Stimulated activated CD8-positive, alpha-beta memory T cell treated with anti-CD3 and anti-CD28 coated beads, Interleukin-7, amount 100 ng/mL, for 4 hours (primary cell): ENCODE data around the gene PAX1.

Experiments
- DNase-seq, 2 donors: peaks; one replicate each; pipeline ENCODE4 v3.0.0-alpha.2; 2020; ENCODE audit warnings: low read depth in 2 of 2

Gene PAX1

GRCh38 chr20:21702553-21703470 lies 2.7 kb upstream of the PAX1 start:
- no peak for DNase-seq

GRCh38 chr20:21703717-21704407 lies 1.6 kb upstream of the PAX1 start:
- DNase-seq, result no peak

GRCh38 chr20:21704408-21705385 lies 767 bp upstream of the PAX1 start:
- no peak for DNase-seq

- no peak for DNase-seq
Observed at GRCh38 chr20:21706261-21707195, 1.1 kb downstream of the PAX1 start.

- no peak for DNase-seq
Observed at GRCh38 chr20:21707267-21707666, 1.8 kb downstream of the PAX1 start.

GRCh38 chr20:21707999-21708737 lies 2.7 kb downstream of the PAX1 start:
- DNase-seq, result no peak

- DNase-seq, result no peak
Observed at GRCh38 chr20:21708738-21709534, 3.5 kb downstream of the PAX1 start.

GRCh38 chr20:21709535-21709904 lies 4.1 kb downstream of the PAX1 start:
- no peak for DNase-seq

GRCh38 chr20:21710341-21710740 lies 4.9 kb downstream of the PAX1 start:
- no peak for DNase-seq

- no peak for DNase-seq
Observed at GRCh38 chr20:21710863-21711431, 5.5 kb downstream of the PAX1 start.

GRCh38 chr20:21712443-21713059 lies 7.1 kb downstream of the PAX1 start:
- DNase-seq, result no peak

- no peak for DNase-seq
Observed at GRCh38 chr20:21713470-21713869, 8.0 kb downstream of the PAX1 start.

GRCh38 chr20:21713901-21714296 lies 8.4 kb downstream of the PAX1 start:
- no peak for DNase-seq

GRCh38 chr20:21714297-21715192 lies 9.1 kb downstream of the PAX1 start:
- no peak for DNase-seq

GRCh38 chr20:21715193-21715881 lies 9.9 kb downstream of the PAX1 start:
- DNase-seq, result no peak

- no peak for DNase-seq
Observed at GRCh38 chr20:21719592-21720214, 14.2 kb downstream of the PAX1 start.
